HG03460 (cell line): Measurements from ENCODE around the gene MACF1.
A peak's percentile ranks its signal among the peaks of the same experiment; 100 is the strongest.

Source experiments
- ATAC-seq: cut with Tn5 transposase; IDR thresholded peaks from one replicate; pipeline ENCODE4 v1.9.1; 2021; ENCODE audit not compliant: unreplicated experiment

The MACF1 gene

GRCh38 chr1:39387452-39387851 lies 183.0 kb downstream of the MACF1 start:
- no peak for ATAC-seq

GRCh38 chr1:39391691-39392679 lies 187.5 kb downstream of the MACF1 start:
- no peak for ATAC-seq

GRCh38 chr1:39392851-39393573 lies 188.5 kb downstream of the MACF1 start:
- no peak for ATAC-seq

GRCh38 chr1:39393645-39394044 lies 189.2 kb downstream of the MACF1 start:
- ATAC-seq, result no peak

- ATAC-seq, result no peak
Observed at GRCh38 chr1:39394059-39394458, 189.6 kb downstream of the MACF1 start.

- no peak for ATAC-seq
Observed at GRCh38 chr1:39394598-39394997, 190.1 kb downstream of the MACF1 start.

DNA sequence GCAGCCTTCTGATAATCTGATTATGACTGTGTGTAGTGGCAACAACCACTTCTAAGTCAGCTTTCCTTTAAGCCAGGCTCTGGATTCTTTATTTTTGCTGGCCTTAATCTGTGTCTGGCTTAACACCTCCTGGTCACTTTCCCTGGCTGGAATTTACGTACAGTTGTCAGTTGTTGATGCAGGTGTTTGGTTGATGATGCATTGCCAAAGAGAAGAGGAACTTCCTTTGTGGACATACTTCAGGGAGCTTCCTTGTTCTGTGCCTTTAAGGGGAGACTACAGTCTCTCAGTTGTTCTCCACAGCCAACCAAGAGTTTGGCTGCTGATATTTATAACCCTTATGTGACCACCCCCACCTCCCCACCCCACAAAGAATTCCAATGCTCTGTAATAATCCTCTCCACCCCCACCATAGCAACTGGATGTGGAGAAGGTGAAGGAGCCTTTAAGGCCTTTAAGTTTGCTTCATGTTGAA lies 190.9 kb downstream of the MACF1 start:
- no peak for ATAC-seq

DNA sequence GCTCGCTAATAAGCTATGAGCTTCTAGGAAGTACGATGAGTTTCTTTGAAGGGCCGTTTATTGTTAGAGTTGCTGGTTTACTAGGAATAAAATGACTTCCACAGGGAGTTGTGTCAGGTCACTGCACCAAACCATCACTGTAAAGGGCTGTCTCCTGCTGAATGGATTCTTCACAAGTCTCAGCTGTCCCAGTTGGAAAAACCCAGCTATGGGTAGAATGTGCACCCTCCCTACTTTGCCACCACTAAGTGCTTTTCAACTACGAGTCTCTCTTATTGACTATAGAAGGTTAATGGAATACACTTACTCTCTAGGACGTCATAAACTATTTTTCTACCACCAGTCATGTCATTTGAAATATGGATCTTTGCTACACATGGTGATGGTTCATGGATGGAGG lies 192.2 kb downstream of the MACF1 start:
- ATAC-seq, result no peak

DNA sequence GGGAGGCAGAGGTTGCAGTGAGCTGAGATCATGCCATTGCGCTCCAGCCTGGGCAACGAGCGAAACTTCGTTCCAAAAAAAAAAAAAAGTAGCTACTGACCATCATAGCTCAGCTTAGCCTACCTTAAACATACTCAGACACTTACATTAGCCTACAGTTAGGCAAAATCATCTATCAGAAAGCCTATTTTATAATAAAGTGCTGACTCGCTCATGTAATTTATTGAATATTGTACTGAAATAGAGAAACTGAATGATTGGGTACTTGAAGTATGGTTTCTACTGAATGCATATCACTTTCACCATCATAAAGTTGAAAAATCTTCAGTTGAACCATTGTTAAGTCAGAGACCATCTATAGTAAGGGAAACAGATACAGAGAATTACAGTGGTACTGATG lies 193.0 kb downstream of the MACF1 start:
- ATAC-seq, result no peak

GRCh38 chr1:39398278-39399021 lies 194.0 kb downstream of the MACF1 start:
- ATAC-seq, result no peak

GRCh38 chr1:39401106-39401505 lies 196.6 kb downstream of the MACF1 start:
- ATAC-seq, result no peak

- ATAC-seq, result no peak
Observed at GRCh38 chr1:39404876-39405275, 200.4 kb downstream of the MACF1 start.

- no peak for ATAC-seq
Observed at GRCh38 chr1:39405358-39405757, 200.9 kb downstream of the MACF1 start.

- no peak for ATAC-seq
Observed at GRCh38 chr1:39406533-39407450, 202.3 kb downstream of the MACF1 start.

DNA sequence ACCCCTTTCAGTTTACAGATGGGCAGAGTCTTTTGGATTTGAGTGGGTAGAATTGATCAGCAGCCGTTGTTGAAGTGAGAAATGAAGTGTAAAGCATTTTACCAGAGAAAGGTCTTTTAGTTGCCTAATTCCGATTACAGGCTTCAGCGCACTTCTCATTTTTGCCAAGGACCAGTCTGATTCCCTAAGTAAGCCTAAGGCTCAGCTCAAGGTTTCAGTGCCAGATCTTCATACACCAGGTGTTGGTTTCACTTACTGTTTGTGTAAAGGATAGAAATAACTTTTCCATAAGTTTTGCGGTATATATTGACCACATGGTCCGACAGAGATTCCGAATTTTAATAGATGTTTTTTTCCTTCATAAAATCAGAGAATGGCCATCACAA lies 203.0 kb downstream of the MACF1 start:
- ATAC-seq, result no peak

GRCh38 chr1:39407896-39408640 lies 203.6 kb downstream of the MACF1 start:
- peak; percentile 11 for ATAC-seq

DNA sequence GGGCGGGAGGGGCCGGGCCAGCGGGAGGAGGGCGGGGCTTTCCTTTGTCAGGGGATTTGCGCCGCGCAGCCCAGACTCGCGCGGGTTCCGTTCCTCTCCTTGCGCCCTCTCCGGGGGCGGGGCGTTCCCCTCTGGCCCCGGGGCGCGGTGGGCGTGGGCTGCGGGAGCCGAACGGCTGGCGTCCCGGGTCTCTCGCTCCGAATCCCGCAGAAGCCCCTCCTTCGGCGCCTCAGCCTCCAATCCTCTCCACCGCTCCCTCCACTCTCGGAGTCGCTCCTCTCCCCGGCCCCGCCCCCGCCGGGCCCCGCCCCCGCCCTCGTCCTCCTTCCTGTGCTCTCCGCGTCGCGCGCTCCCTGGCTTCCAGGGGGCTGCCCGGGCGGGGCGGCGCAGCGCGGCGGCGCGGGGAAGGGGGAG lies 204.2 kb downstream of the MACF1 start:
- peak; percentile 68 for ATAC-seq

- peak; percentile 2 for ATAC-seq
Observed at GRCh38 chr1:39409055-39409816, 204.7 kb downstream of the MACF1 start.
